Astrocyte (in vitro differentiated cells and primary cell): ENCODE data around the gene FRMD4A.

Experiments used
- CTCF ChIP-seq: IDR thresholded peaks from 2 replicates; pipeline ENCODE4 v1.5.1; 2011; ENCODE audit warnings: low read depth, mild to moderate bottlenecking, inconsistent platforms, low read length, moderate library complexity; ENCODE audit not compliant: insufficient read depth
- EZH2 ChIP-seq: IDR thresholded peaks from 2 replicates; pipeline ENCODE4 v1.6.1; 2012; ENCODE audit warnings: mild to moderate bottlenecking, low read length, inconsistent platforms; ENCODE audit not compliant: insufficient read depth

- TF ChIP-seq CTCF = no peak
- no peak for TF ChIP-seq EZH2
These were observed 533.6 kb downstream of the FRMD4A start for GRCh38 chr10:13797164-13797563.
